ENCODE results near the gene IFT25.

IFT25 gene

DNA sequence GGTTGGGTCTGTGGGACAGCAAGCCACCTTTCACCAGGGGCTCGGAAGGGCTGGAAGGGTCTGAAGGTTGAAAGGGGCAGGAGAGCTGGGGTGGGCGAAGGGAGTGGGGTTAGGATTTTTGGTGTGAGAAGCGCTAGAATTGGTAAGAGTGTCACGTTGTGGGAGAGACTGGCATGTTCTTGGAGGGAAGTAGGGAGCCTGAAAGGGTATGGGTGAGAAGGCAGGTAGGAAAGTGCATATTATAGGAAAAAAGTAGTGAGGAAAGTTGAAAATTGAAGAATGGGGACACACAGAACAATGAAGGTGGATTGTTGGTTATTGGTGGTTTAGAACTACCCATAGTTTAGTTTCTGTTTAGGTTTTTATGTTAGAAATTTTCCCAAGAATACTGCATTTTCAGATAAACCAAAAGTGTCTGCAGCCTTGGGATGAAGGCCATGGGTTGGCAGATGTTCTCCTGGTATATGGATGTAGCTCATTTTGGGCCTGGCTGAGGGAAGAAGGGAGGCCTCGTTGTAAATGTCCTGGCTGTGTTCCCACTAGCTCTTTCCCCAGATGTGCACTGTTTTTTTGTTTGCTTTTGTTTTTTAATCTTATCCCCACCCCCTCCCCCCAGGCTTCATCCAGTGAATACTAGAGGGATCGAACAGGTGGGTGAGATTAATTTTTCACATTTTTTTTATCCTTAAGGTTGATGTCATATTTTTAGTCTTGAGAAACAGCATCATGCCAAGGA lies 1.8 kb upstream of the IFT25 start:
- peak overlapping the region; percentile 80 for H3K4me3 ChIP-seq (ENCODE audit: low read depth, low read length)
- DNase-seq (ENCODE audit: low read depth) = no peak
- TF ChIP-seq, protein P1, sequence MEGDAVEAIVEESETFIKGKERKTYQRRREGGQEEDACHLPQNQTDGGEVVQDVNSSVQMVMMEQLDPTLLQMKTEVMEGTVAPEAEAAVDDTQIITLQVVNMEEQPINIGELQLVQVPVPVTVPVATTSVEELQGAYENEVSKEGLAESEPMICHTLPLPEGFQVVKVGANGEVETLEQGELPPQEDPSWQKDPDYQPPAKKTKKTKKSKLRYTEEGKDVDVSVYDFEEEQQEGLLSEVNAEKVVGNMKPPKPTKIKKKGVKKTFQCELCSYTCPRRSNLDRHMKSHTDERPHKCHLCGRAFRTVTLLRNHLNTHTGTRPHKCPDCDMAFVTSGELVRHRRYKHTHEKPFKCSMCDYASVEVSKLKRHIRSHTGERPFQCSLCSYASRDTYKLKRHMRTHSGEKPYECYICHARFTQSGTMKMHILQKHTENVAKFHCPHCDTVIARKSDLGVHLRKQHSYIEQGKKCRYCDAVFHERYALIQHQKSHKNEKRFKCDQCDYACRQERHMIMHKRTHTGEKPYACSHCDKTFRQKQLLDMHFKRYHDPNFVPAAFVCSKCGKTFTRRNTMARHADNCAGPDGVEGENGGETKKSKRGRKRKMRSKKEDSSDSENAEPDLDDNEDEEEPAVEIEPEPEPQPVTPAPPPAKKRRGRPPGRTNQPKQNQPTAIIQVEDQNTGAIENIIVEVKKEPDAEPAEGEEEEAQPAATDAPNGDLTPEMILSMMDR (conservative IDR thresholded peaks at IDR 0.05; ENCODE audit: low read depth, low read length) = no peak

DNA sequence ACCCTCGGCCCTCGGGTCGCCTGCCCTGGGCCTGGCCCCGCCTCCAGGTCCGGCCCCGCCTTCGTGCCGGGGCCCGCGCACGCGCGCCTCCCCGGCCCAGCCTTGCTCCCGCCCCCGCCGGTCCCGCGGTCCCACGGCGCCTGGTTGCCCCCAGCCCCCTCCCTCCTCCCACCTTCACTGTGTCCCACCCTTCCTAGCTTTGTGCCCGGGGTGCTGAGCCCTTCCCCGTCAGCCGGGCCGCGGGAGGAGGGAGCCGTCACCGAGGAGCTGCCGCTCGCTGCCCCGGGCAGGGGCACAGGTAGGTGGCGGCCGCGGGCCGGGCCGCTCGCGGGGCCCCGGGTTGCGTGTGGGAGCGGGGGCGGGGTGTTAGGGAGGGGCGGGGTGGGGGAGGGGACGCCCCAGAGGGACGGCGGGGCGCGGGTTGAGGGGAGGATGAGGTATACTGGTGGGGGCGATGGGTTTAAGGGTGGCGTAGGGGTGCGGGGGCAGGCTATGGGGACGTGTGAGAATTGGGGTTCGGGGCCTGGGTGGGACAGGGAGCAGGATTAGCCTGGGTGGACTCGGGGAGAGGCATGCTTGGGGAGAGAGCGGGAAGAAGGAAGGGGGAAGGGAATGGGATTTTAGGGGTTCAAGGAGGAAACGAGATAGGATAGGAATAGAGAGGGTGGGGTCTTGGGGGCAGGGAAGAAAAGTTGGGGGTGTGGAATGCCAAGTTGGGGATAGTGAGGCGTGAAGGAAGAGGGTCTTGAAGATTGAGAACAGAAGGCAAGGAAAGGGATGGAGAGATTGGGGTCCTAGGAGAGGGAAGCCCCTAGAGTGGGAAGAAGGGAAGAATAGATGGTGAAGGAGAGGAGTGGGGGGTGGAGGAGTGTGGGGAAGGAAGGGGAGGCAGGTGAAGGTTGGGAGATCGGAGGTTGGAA lies 1.0 kb upstream of the IFT25 start, which contains the start of gene LRRC42:
Gene LRRC42 (plus strand): TSS at position 99 of the 920 bp plus-strand sequence. CDS start 5,650 bp downstream, outside the sequence.
- no peak for DNase-seq (ENCODE audit: low read depth)
- peak within 1 kb of the TSS; percentile 98 for H3K4me3 ChIP-seq (ENCODE audit: low read depth, low read length)
- TF ChIP-seq, protein P1 (conservative IDR thresholded peaks at IDR 0.05; ENCODE audit: low read depth, low read length) = peak; percentile 19

GRCh38 chr1:53945183-53945432 lies 391 bp downstream of the IFT25 start:
- H3K4me3 ChIP-seq (ENCODE audit: low read depth, low read length) = peak overlapping the region; percentile 98
- TF ChIP-seq, protein P1 (conservative IDR thresholded peaks at IDR 0.05; ENCODE audit: low read depth, low read length) = no peak
- DNase-seq (ENCODE audit: low read depth) = no peak

GRCh38 chr1:53944469-53945182 lies 873 bp downstream of the IFT25 start:
- H3K4me3 ChIP-seq (ENCODE audit: low read depth, low read length) = peak overlapping the region; percentile 98
- TF ChIP-seq, protein P1 (conservative IDR thresholded peaks at IDR 0.05; ENCODE audit: low read depth, low read length) = no peak
- DNase-seq (ENCODE audit: low read depth) = peak; percentile 27

- H3K4me3 ChIP-seq (ENCODE audit: low read depth, low read length) = no peak overlapping the region
Measured at GRCh38 chr1:53943490-53944043, 1.9 kb downstream of the IFT25 start.

DNA sequence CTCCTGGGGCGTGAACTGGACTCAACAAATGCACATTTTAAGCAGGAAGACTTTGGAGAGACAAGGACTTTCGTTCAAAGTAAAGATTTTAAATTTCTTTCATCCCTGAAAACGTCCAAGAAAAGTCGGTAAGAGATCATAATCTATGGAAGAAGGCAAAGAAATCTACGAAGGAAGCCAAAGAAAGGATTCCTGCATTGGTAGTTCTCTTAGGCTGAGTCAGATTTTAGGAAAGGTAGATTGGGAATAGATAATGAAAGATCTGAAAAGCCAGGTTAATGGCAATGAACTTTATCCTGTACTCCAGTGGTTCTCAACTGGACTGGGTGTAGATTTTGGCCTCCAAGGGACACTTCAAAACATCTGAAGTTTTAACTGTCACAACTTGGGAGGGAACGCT lies 2.4 kb downstream of the IFT25 start:
- no peak for DNase-seq (ENCODE audit: low read depth)

More at GRCh38 chr1:53943490-53944043, 1.9 kb downstream of the IFT25 start:
- no peak for DNase-seq (ENCODE audit: low read depth)
- TF ChIP-seq, protein P1 (conservative IDR thresholded peaks at IDR 0.05; ENCODE audit: low read depth, low read length) = no peak

More for the DNA sequence above, 2.4 kb downstream of the IFT25 start:
- no peak overlapping the region for H3K4me3 ChIP-seq (ENCODE audit: low read depth, low read length)
- TF ChIP-seq, protein P1 (conservative IDR thresholded peaks at IDR 0.05; ENCODE audit: low read depth, low read length) = no peak

Data from choroid plexus epithelial cell (primary cell).